ENCODE data around the gene NPC1.
"Not testable (repeated sequence)": the region's sequence is repeated elsewhere in the genome, so short reads cannot be mapped to it uniquely, and the experiment has no call there.

The NPC1 gene

DNA sequence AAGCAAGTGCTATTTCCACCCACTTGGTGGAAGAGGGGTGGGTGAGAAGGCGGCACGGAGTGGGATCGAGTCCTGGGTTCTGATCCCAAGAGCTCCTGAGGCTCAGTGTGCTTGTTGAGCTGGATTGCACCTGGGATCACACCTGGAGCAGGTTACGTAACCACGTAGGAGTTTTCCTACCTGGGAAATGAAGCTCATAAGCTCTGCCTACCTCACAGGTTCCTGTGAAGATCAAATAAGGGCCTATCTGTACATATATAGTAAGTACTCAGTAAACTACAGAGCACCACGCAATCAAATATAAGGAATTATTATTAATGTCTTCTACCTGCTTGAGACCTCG is 11.0 kb downstream of the NPC1 start:
- no peak for DNase-seq (ENCODE audit: low spot score)

DNA sequence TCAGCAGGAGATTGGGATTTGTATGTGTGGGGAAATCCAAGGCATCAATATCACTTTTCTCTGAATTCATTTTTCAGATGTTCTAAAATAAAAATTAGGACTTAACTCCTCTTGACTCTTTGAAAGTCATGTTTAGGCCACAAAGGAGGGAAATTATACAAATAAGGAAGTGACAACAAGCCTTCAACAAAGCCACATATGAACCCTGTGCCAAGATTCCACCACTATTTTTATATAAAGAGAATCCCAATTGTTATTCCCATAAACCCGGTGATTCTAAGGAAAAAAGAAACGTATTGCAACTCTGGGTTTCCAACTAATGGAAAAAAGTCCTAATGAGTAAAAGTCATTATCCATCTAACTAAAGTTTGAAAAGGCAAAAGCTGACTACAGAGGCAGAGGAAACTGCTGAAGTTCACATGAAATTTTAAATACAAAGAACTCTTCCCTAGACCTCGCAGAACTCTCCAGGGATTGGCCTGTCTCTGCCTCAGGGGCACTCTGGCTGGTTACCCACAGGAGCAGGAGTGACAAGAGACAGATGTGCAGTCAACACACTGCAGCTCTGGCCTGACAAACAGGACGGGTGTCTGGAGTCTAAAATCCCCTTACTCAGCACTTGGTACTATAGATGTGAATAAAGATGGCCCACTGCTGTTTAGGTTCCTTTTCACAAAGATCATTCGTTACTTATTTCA is 11.5 kb downstream of the NPC1 start:
- DNase-seq (ENCODE audit: low spot score), result no peak

DNA sequence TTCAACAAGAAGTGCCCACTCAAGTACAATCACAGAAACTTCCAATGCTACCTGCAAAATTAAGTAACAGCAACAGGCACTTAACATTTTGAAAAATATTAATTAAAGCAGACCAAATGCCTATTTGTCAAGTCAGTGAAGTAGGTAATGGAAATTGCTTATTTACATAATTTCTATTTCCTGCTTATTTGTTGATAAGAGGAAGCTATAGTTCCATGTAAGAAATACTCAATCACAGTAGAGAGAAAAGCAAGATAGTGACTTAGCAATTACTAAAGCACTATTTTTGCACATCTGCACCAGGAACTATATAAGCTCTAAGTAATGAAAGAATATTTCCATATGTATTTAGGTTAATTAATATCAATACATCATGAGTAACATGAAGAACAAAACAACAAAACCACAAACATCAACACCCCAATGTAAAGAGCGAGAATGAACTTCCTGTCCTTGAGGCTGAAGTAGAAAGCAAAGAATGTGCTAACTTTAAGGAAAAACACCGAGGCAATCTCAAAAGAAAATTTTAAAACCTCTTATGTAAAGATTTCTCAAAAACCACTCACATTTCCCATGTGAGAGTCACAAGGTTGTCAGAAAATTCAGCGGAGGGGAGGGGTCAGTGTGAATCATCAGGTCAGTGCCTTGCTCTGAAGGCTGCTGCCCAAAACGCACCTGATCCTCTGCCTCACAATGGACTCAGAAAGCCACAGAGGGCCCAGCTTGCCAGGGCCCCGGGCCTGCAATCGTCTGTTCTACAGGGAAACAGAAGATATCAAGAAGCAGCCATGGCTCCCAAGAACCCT is 12.5 kb downstream of the NPC1 start:
- DNase-seq (ENCODE audit: low spot score), result no peak

DNA sequence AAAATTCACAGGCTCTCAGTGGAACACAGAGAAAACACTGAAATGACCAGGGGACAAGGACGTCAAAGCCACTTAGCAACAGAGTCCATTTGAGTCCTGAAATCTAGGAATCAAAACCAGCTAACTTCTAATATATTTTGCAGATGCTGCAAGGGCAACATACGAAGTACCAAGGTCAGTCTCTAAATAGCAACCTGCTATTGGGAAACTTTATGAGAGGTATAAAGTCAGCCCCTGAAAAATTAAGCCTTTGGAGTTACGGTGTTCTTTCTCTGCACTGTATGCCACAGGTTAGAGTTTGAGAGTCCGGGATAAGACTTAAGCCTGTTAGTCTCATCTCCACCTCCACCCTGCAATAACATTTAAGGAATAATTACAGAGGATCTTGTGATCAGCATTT is 13.3 kb downstream of the NPC1 start:
- no peak for DNase-seq (ENCODE audit: low spot score)

DNA sequence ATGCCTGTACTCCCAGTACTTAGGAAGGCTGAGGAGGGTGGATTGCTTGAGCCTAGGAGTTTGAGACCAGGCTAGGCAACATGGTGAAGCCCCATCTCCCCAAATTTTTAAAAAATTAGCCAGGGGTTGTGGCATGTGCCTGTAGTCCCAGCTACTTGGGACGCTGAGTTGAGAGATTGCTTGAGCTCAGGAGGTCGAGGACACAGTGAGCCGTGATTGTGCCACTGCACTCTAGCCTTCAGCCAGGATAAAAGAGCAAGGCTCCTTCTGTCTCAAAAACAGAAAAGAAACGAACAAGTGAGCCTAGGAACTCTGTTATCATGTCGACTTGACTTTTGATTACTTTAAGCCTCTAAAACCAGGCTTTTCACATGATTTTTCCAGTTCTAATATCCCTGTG is 13.7 kb downstream of the NPC1 start:
- no peak for DNase-seq (ENCODE audit: low spot score)

DNA sequence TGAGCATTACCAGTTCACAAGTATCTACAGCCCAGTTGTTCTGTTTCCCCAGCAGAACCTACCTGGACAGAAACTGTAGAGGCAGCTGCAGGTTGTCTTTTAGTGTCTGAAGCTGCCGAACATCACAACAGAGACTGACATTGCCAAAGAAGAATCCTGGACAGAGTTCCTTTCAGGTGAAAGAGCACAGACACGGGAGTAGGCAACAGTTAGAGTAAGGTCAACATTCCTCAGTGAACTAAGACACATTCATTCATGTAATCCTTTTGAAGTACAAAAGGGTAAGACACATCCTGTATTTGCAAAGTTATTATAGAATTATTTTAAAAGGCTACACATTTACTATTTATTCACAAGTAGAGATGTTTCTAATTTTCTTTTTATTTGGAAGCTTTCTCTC is 14.3 kb downstream of the NPC1 start:
- DNase-seq (ENCODE audit: low spot score), result no peak

DNA sequence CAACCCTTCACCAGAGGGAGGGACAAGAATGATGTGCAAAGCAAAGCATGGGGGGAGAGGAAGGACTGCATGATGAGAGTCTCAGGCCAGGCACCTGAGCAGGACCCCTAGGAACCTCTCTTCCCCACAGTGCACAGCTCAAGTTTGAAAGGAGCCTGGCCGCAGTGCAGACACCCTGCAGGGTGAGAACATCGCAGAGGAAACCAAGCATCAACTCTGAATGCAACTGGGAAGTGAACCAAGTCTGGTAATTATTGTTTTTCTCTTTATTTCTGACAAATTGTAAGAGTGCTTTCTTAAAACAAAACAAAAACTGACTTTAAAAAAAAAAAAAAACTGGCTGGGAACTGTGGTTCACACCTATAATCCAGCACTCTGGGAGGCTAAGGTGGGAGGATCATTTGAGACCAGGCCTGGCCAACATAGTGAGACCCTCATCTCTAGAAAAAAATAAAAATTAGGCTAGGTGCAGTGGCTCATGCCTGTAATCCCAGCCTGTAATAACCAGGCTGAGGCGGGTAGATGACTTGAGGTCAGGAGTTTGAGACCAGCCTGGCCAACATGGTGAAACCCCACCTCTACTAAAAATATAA is 15.3 kb downstream of the NPC1 start:
- no peak for DNase-seq (ENCODE audit: low spot score)

DNA sequence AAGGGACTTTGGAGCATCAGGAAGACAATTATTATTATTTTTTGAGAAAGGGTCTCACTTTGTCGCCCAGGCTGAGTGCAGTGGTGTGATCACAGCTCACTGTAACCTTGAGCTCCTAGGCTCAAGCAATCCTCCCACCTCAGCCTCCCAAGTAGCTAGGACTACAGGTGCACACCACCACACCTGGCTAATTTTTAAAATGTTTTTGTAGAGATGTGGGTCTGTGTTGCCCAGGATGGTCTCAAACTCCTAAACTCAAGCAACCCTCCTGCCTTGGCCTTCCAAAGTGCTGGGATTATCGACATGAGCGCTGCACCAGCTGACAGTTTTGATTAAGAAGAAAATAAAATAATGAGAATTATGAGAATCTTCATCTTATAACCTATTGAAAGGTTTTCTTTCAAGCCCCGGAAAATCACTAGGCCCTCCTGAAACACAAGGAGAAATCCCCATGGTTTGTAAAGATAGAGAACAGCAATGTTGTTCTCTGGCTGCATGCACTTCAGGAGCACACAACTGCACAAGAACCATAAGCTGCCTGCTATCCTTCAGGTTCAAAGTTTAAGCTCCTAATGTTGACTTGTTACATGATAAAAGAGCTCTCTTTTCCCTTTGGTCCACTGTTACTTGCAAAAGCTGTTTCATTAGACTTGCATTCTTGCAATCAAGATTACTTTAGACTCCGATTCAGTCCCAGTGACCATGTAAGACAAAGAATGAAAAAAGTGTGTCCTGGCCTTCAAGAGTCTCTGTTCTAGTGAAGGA is 16.8 kb downstream of the NPC1 start:
- no peak for DNase-seq (ENCODE audit: low spot score)

DNA sequence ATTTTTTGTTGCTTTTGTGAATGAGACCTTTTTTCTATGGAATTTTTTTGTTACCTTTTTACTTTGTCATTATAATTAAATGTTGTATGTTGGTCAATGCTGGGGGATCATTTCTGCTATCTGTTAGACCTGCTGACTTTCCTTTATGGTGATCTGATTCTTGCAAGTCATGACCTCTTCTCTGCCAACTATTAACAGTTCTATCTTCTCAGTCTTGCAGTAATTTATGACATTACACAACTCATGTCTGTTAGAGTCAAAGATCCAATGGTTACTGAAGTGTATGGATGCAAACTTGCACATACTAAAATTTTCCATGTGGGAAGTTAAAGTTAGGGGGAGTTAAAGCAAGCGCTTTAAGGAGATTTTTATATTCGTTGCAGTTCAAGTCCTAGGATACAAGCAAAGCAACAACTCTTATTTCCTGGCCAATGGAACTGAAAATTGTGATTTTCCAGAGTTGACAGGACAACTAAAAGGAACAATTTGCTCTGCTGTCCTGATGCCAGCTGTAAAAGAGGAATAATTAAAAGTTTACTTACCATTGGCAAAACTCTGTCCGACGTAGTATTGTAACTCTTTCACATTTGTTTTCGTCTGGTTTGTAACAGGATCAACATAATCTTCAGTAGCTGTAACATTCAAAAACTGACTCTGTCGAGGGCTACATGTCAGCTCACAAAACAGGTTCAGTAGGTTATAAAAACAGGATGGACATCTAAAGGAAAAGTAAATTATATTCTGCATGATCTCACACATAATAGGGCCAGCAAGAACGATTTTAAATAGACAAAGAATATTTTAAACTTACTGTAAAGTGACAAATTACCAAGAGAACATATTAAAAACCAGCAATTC is 17.8 kb downstream of the NPC1 start:
- DNase-seq (ENCODE audit: low spot score), result no peak

DNA sequence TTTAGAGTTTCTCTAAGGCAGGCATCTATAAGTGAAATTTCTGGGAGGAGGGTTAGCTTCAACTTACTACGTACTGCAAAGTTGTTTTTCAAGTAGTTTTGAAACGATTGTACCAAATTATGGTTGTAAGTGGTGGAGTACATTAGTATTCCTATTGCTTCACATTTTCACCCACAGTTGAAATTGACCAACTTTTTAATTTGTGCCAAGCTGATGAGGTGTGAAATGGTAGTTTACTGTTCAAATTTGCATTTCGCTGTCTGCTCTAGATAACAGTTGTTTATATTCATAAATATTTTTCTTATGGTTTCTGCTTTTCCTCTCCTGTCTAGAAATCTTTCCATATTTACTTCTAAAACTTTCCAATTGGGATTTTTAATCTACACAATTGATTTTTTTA is 18.6 kb downstream of the NPC1 start:
- no peak for DNase-seq (ENCODE audit: low spot score)

DNA sequence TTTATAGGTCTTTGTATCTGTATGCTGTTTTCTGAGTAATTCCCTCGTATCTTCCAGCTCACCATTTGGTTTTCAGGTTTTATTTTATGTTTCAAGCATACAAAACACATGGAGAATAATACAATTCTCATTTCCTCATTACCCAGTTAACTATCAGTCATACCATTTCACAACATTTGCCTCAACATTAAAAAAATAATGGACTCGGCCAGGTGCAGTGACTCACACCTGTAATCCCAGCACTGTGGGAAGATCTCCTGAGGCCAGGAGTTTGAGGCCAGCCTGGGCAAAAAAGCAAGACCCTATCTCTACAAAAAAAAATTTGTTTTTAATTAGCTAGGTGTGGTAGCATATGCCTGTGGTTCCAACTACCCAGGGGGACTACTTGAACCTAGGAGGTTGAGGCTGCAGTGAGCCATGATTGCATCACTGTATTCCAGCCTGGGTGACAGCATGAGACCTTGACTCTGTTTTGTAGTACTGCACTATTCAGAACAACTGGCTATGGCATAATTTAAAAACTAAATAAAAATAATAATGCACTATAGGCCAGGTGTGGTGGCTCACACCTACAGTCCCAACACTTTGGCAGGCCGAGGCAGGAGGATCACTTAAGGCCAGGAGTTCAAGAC is 20.3 kb downstream of the NPC1 start:
- DNase-seq (ENCODE audit: low spot score), result no peak

DNA sequence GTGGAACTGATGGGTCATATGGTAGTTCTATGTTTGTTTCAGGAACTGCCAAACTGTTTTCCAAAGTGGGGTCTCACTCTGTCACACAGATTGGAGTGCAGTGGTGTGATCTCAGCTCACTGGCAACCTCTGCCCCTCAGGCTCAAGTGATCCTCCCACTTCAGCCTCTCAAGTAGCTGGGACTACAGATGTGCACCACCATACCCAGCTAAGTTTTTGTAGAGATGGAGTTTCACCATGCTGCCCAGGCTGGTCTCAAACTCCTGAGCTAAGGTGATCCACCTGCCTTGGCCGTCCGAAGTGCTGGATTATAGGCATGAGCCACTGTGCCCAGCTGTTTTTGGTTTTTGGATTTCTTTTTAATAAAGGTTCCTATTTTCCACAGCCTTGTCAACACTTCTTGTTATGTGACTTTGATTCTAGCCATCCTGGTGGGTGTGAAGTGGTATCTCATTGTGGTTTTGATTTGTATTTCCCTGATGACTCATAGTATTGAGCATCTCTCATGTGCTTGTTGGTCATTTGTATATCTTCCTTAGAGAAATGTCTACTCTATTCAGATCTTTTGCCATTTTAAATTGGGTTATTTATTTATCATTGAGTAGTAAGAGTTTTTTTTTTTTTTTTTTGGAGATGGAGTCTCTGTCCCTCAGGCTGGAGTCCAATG is 22.8 kb downstream of the NPC1 start:
- no peak for DNase-seq (ENCODE audit: low spot score)

DNA sequence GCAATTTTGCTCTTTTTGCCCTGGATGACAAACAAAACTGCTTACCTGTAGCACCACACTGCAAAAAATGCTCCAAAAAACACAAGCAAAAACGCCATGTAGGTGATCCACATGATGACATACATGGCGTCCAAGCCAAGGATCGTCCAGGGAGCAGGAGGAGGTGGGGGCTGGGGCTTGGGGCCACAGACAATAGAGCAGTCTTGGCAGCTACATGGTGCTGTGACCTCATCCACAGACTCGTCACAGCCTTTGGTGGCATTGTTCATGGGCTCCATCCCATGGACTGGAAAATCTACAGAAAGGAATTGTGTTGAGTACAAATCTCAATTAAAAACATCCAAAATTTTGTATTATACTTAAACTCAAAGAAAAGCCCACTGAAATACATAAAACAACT is 26.1 kb downstream of the NPC1 start:
- no peak for DNase-seq (ENCODE audit: low spot score)

DNA sequence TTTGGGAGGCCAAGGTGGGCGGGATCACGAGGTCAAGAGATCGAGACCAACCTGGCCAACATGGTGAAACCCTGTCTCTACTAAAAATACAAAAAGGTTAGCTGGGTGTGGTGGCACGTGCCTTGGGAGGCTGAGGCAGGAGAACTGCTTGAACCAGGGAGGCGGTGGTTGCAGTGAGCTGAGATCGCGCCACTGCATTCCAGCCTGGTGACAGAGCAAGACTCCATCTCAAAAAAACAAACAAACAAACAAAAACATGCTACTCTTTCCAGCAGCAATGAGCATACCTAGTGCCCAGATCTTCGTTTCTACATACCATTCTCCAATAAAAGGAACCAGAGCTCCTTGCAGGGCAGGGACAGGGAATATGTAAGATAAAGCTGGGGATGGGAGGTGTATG is 28.8 kb downstream of the NPC1 start:
- DNase-seq (ENCODE audit: low spot score), result not testable (repeated sequence)

DNA sequence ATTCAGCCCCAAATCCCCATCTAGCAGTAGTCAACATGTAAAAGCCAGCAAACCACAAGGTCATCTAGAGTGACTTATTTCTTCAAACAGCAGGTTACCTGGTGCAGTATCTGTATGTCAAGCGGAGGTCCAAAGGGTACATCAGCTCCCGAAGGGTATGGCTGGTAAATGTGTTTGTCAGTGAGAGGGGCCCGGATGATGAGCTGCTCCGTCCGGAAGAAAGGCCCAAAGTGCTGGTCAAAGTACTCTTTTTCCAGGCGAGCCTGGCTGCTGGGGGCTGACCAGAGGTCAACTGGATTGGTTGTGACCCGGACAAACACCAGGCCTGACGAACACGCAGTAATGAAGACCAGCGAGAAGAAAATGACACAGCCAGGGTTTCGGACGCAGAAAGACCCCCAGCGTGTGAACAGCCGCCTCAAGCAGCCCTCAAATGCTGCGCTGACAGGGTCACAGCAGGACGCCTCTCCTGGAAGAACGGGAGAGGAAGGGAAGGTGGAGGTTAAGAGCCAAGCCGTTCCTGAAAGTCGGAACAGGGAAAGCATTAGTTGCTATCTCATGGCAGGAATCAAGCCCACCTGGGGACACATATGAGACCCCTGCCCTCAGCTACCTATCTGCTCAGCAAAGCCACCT is 30.0 kb downstream of the NPC1 start:
- no peak for DNase-seq (ENCODE audit: low spot score)

DNA sequence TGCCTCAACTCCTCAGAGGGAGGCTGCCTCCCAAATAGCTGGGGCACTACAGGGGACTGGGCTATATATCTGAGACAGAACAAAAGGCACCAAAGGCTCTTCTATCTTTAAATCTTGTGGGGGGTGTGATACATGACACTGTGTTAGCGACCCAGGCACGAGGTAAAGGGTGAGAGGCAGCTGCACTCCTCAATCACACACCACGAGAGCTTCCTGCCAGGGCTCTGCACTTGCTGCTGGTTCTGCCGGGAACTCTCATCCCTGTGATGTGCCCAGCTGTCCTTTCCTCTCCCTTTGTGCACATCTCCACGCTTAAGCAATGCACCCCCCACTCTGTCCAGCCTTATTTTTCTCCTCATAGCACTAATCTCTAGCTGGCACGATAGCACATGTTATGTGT is 32.4 kb downstream of the NPC1 start:
- DNase-seq (ENCODE audit: low spot score), result no peak

DNA sequence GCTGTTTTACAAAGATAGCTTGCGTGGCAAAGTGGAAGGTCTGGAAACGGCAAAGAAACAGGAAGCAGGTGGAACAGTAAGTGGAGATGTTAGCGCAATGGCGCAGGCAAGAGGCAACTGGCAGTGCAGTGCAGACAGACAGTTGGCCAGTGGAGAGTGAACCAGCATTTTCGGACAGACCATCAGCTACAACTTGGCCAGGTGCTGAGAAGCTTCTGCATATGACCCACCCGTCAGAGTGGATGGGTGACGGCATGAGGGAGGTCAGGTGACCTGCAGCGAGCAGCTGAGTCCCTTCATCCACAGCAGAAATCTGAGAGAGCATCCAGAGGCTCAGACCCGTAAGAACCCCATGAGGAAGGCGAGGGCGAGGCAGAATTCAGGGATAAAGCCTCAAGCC is 33.8 kb downstream of the NPC1 start:
- DNase-seq (ENCODE audit: low spot score), result no peak

DNA sequence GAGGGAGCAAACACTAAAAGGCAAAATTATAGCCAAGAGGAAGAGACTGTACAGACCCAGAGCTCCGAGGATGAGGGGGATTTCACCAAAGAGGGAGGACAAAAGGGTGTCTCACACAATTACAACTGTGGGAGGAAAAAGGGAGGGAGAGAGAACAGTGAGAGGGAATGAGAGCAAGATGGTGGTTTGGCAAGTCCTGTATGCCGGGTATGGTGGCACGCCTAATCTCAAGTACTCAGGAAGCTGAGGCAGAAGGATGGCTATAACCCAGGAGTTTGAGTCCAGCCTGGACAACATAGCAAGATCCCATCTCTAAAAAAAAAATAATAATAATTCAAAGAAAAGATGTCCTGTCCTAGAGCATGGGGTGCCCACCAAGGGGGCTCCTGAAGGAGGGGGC is 34.3 kb downstream of the NPC1 start:
- DNase-seq (ENCODE audit: low spot score), result no peak

DNA sequence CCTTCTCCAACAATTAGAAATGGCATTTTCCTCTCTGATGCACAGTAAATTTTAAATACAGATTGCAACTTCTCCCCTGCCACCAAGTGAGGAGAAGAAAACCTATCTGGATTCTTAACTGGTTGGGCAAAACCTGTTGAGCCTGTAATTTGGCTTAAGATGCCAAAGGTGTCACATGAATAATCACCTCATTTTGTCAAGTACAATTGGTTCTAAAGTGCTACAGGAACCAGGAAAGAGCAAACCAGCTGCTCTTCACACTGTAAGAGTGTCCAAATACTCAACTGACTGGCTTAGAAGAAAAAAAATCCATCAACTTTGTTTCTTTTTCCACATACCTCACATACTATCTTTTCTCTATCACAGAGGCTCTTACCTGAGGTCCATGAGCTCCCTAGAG is 35.4 kb downstream of the NPC1 start:
- DNase-seq (ENCODE audit: low spot score), result no peak

DNA sequence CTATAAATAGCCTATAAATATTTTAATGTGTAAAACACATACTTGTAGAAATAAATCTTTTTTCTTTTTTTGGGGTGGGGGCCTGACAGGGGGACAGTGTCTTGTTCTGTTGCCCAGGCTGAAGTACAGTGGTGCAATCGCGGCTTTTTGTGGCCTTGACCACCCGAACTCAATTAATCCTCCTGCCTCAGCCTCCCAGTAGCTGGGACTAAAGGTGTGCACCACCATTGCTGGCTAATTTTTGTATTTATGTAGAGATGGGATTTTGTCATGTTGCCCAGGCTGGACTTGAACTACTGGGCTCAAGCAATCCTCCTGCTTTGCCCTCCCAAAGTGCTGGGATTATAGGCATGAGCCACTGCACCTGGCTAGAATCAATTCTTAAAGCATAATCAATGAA is 37.6 kb downstream of the NPC1 start:
- DNase-seq (ENCODE audit: low spot score), result no peak
